Activated T-cell treated with anti-CD3 and anti-CD28 coated beads, Interleukin-2, amount 50 U/mL, for 4 hours (primary cell): ENCODE results near the gene FILIP1L. TPM values are rescaled to one million over a fixed set of nuclear protein-coding genes. Genes with fewer than 3 reads are reported as not detected.
A peak's percentile ranks its signal among the peaks of the same experiment; 100 is the strongest.

Experiments
- ATAC-seq, 2 donors: fragments of 200-7000 bp; cut with Tn5 transposase; one replicate each; pipeline ENCODE4 v1.10.0; 2021
- DNase-seq: peaks from one replicate; pipeline ENCODE4 v3.0.0-alpha.2; 2020
- H3K27me3 Mint-ChIP-seq: one replicate; pipeline ENCODE4 v1.8.0; 2021; ENCODE audit warnings: low read depth, mixed read lengths
- H3K36me3 Mint-ChIP-seq: one replicate; pipeline ENCODE4 v1.8.0; 2022; ENCODE audit warnings: mixed read lengths; ENCODE audit not compliant: insufficient read depth
- H3K4me1 Mint-ChIP-seq: one replicate; pipeline ENCODE4 v1.8.0; 2021; ENCODE audit warnings: low read depth, mixed read lengths
- H3K4me3 Mint-ChIP-seq: one replicate; pipeline ENCODE4 v1.8.0; 2021; ENCODE audit warnings: mild to moderate bottlenecking, moderate library complexity, mixed read lengths
- H3K9me3 Mint-ChIP-seq: one replicate; pipeline ENCODE4 v1.8.0; 2021; ENCODE audit warnings: mixed read lengths
- total RNA-seq, 3 donors: library from RNA; stranded (reverse); gene quantifications; one replicate each; pipeline ENCODE4 v1.2.1, GENCODE V29; 2021

The FILIP1L gene
- total RNA-seq, 3 donors from 2014 or later, result 0.08 to 0.28 TPM; not detected in 1

GRCh38 chr3:99875581-99875928 lies 238.7 kb downstream of the FILIP1L start:
- Mint-ChIP-seq H3K27me3 (no peaks in the 10 kb centered on the region), H3K4me1 (peaks cover 22% of the 10 kb centered on the region), H3K36me3 (no peaks in the 10 kb centered on the region), H3K9me3 (no peaks in the 10 kb centered on the region), H3K4me3 (peak overlapping the region; percentile 71)
- DNase-seq, result no peak
- peak; percentile 11 to 26 for ATAC-seq

- no peak overlapping the region for H3K4me3 Mint-ChIP-seq
- ATAC-seq, result no peak
- peaks cover 22% of the 10 kb centered on the region for H3K4me1 Mint-ChIP-seq
- no peak for DNase-seq
- no peaks in the 10 kb centered on the region for H3K9me3 Mint-ChIP-seq
- no peaks in the 10 kb centered on the region for H3K36me3 Mint-ChIP-seq
- H3K27me3 Mint-ChIP-seq, result no peaks in the 10 kb centered on the region
Measured at GRCh38 chr3:99874237-99875002, 239.9 kb downstream of the FILIP1L start.

GRCh38 chr3:99873269-99874102 lies 240.8 kb downstream of the FILIP1L start:
- Mint-ChIP-seq H3K36me3 (no peaks in the 10 kb centered on the region), H3K4me1 (peaks cover 22% of the 10 kb centered on the region), H3K27me3 (no peaks in the 10 kb centered on the region), H3K9me3 (no peaks in the 10 kb centered on the region), H3K4me3 (no peak overlapping the region)
- no peak for ATAC-seq
- no peak for DNase-seq

GRCh38 chr3:99872923-99873254 lies 241.4 kb downstream of the FILIP1L start:
- no peaks in the 10 kb centered on the region for H3K27me3 Mint-ChIP-seq
- no peak for DNase-seq
- no peak overlapping the region for H3K4me3 Mint-ChIP-seq
- no peak for ATAC-seq
- H3K9me3 Mint-ChIP-seq, result no peaks in the 10 kb centered on the region
- H3K4me1 Mint-ChIP-seq, result peaks cover 23% of the 10 kb centered on the region
- no peaks in the 10 kb centered on the region for H3K36me3 Mint-ChIP-seq

GRCh38 chr3:99871231-99872045 lies 242.9 kb downstream of the FILIP1L start:
- peaks cover 32% of the 10 kb centered on the region for H3K4me1 Mint-ChIP-seq
- no peaks in the 10 kb centered on the region for H3K9me3 Mint-ChIP-seq
- H3K4me3 Mint-ChIP-seq, result no peak overlapping the region

GRCh38 chr3:99870712-99871111 lies 243.6 kb downstream of the FILIP1L start:
- no peak for ATAC-seq
- H3K4me1 Mint-ChIP-seq, result peaks cover 37% of the 10 kb centered on the region

More at GRCh38 chr3:99871231-99872045, 242.9 kb downstream of the FILIP1L start:
- no peak for DNase-seq
- ATAC-seq, result no peak
- Mint-ChIP-seq H3K36me3 (no peaks in the 10 kb centered on the region), H3K27me3 (no peaks in the 10 kb centered on the region)

GRCh38 chr3:99869621-99870020 lies 244.7 kb downstream of the FILIP1L start:
- no peak overlapping the region for H3K4me3 Mint-ChIP-seq
- DNase-seq (no peak), ATAC-seq (no peak)
- peaks cover 30% of the 10 kb centered on the region for H3K4me1 Mint-ChIP-seq
- H3K27me3 Mint-ChIP-seq, result no peaks in the 10 kb centered on the region
- H3K9me3 Mint-ChIP-seq, result no peaks in the 10 kb centered on the region
- peaks cover 1% of the 10 kb centered on the region for H3K36me3 Mint-ChIP-seq

More at GRCh38 chr3:99870712-99871111, 243.6 kb downstream of the FILIP1L start:
- no peaks in the 10 kb centered on the region for H3K9me3 Mint-ChIP-seq
- no peak for DNase-seq
- no peak overlapping the region for H3K4me3 Mint-ChIP-seq
- H3K27me3 Mint-ChIP-seq, result no peaks in the 10 kb centered on the region
- H3K36me3 Mint-ChIP-seq, result no peaks in the 10 kb centered on the region

- Mint-ChIP-seq H3K4me3 (no peak overlapping the region), H3K27me3 (no peaks in the 10 kb centered on the region), H3K36me3 (peaks cover 2% of the 10 kb centered on the region), H3K9me3 (no peaks in the 10 kb centered on the region), H3K4me1 (peaks cover 30% of the 10 kb centered on the region)
- ATAC-seq (peak in 1 of 2 donors; percentile 9), DNase-seq (no peak)
Measured at GRCh38 chr3:99868311-99868646, 246.0 kb downstream of the FILIP1L start.

- Mint-ChIP-seq H3K9me3 (no peaks in the 10 kb centered on the region), H3K27me3 (no peaks in the 10 kb centered on the region), H3K4me1 (peaks cover 32% of the 10 kb centered on the region), H3K4me3 (no peak overlapping the region), H3K36me3 (peaks cover 5% of the 10 kb centered on the region)
- no peak for DNase-seq
- ATAC-seq, result peak in 1 of 2 donors; percentile 51
Measured at GRCh38 chr3:99867594-99868310, 246.5 kb downstream of the FILIP1L start.

- H3K4me1 Mint-ChIP-seq, result peaks cover 28% of the 10 kb centered on the region
- H3K4me3 Mint-ChIP-seq, result no peak overlapping the region
Measured at GRCh38 chr3:99866261-99866761, 248.0 kb downstream of the FILIP1L start.

GRCh38 chr3:99865321-99865720 lies 249.0 kb downstream of the FILIP1L start:
- Mint-ChIP-seq H3K4me3 (no peak overlapping the region), H3K4me1 (peaks cover 28% of the 10 kb centered on the region), H3K9me3 (no peaks in the 10 kb centered on the region), H3K36me3 (peaks cover 15% of the 10 kb centered on the region), H3K27me3 (no peaks in the 10 kb centered on the region)
- ATAC-seq (no peak), DNase-seq (no peak)

More at GRCh38 chr3:99866261-99866761, 248.0 kb downstream of the FILIP1L start:
- Mint-ChIP-seq H3K27me3 (no peaks in the 10 kb centered on the region), H3K9me3 (no peaks in the 10 kb centered on the region), H3K36me3 (peaks cover 11% of the 10 kb centered on the region)
- DNase-seq (no peak), ATAC-seq (peak; percentile 32 to 57)

GRCh38 chr3:99864289-99864688 lies 250.0 kb downstream of the FILIP1L start:
- Mint-ChIP-seq H3K4me1 (peaks cover 28% of the 10 kb centered on the region), H3K4me3 (no peak overlapping the region), H3K9me3 (no peaks in the 10 kb centered on the region), H3K27me3 (no peaks in the 10 kb centered on the region), H3K36me3 (peaks cover 15% of the 10 kb centered on the region)
- ATAC-seq (no peak), DNase-seq (no peak)

- no peaks in the 10 kb centered on the region for H3K27me3 Mint-ChIP-seq
- DNase-seq (no peak), ATAC-seq (no peak)
- peaks cover 28% of the 10 kb centered on the region for H3K4me1 Mint-ChIP-seq
- H3K4me3 Mint-ChIP-seq, result no peak overlapping the region
- peaks cover 18% of the 10 kb centered on the region for H3K36me3 Mint-ChIP-seq
- H3K9me3 Mint-ChIP-seq, result no peaks in the 10 kb centered on the region
Measured at GRCh38 chr3:99863588-99863987, 250.7 kb downstream of the FILIP1L start.

GRCh38 chr3:99863002-99863401 lies 251.3 kb downstream of the FILIP1L start:
- H3K4me1 Mint-ChIP-seq, result peaks cover 26% of the 10 kb centered on the region
- no peaks in the 10 kb centered on the region for H3K27me3 Mint-ChIP-seq
- no peak overlapping the region for H3K4me3 Mint-ChIP-seq

More at GRCh38 chr3:99863002-99863401, 251.3 kb downstream of the FILIP1L start:
- ATAC-seq (no peak), DNase-seq (no peak)
- peaks cover 18% of the 10 kb centered on the region for H3K36me3 Mint-ChIP-seq
- no peaks in the 10 kb centered on the region for H3K9me3 Mint-ChIP-seq
